ENCODE results near the gene PHPT1. TPM values are rescaled to one million over a fixed set of nuclear protein-coding genes. Genes with fewer than 3 reads are reported as not detected.

Gene PHPT1
- polyA plus RNA-seq, 1 experiment = 91.6 TPM

DNA sequence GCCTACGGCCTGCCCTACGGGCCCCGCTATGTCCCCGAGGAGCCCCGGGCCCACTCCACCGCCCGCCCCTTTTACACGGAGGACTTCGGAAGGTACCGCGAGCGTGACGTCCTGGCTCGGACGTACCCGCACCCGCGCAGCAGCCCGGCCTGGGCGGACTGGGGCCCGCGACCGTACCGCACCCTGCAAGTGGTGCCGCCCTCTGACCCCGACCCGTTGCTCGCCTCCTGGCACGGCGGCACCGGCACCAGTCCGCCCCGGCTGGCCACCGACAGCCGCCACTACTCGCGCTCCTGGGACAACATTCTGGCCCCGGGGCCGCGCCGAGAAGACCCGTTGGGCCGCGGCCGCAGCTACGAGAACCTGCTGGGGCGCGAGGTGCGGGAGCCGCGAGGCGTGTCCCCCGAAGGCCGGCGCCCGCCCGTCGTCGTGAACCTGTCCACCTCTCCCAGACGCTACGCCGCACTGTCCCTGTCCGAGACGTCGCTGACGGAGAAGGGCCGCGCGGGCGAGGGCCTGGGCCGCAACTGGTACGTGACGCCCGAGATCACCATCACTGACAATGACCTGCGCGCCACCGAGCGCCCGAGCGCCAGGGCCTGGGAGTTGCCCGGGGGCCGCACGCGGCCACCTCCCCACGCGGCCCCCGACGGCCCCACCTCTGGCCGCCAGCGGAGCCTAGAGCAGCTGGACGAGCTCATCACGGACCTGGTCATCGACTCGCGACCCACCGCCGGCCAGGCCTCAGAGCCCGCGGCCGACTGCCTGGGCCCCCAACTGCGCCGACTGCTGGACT lies 3.5 kb upstream of the PHPT1 start:
- H3K4me3 ChIP-seq (ENCODE audit: low read depth, low read length) = no peak overlapping the region
- H3K27ac ChIP-seq (ENCODE audit: low read depth, low read length) = no peak overlapping the region
- H3K27me3 ChIP-seq (ENCODE audit: control insufficient read depth, insufficient read depth, low read length) = peaks cover 21% of the 10 kb centered on the region
- no peak for DNase-seq (ENCODE audit: low read depth, low spot score)
- ChIA-PET CTCF (interaction anchor here (1.4 kb wide), 1 partner anchor 189 kb away, joined by 4 read pairs; no protein-coding TSS in a partner anchor), POLR2A (no interaction called here)
- TF ChIP-seq, protein P1, sequence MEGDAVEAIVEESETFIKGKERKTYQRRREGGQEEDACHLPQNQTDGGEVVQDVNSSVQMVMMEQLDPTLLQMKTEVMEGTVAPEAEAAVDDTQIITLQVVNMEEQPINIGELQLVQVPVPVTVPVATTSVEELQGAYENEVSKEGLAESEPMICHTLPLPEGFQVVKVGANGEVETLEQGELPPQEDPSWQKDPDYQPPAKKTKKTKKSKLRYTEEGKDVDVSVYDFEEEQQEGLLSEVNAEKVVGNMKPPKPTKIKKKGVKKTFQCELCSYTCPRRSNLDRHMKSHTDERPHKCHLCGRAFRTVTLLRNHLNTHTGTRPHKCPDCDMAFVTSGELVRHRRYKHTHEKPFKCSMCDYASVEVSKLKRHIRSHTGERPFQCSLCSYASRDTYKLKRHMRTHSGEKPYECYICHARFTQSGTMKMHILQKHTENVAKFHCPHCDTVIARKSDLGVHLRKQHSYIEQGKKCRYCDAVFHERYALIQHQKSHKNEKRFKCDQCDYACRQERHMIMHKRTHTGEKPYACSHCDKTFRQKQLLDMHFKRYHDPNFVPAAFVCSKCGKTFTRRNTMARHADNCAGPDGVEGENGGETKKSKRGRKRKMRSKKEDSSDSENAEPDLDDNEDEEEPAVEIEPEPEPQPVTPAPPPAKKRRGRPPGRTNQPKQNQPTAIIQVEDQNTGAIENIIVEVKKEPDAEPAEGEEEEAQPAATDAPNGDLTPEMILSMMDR (IDR thresholded peaks at IDR 0.05; ENCODE audit: low read depth, low read length) = no peak
- peaks cover 9% of the 10 kb centered on the region for H3K9me3 ChIP-seq (ENCODE audit: control insufficient read depth, insufficient read depth, low read length)

DNA sequence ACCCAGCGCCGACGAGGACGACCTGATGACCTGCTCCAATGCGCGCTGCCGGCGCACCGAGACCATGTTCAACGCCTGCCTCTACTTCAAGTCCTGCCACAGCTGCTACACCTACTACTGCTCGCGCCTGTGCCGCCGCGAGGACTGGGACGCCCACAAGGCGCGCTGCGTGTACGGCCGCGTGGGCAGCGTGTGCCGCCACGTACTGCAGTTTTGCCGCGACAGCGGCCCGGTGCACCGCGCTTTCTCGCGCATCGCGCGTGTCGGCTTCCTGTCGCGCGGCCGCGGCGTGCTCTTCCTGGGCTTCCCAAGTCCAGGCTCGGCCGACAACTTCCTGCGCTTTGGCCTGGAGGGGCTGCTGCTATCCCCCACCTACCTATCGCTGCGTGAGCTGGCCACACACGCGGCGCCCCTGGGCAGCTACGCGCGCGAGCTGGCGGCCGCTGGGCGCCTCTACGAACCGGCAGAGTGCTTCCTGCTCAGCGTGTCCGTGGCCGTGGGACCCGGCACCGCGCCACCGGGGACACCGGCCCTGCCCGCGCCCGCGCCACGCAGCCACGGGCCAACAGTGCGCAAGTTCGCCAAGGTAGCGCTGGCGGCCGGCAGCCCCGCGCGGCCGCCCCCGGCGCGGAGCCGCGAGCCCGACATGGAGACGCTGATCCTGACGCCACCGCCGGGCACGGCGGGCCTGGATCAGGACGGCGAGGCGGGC lies 2.7 kb upstream of the PHPT1 start:
- CTCF ChIA-PET = no interaction called here
- Histone ChIP-seq H3K27me3 (ENCODE audit: control insufficient read depth, insufficient read depth, low read length) (peaks cover 21% of the 10 kb centered on the region), H3K4me3 (ENCODE audit: low read depth, low read length) (0 out of 2 replicates have a peak overlapping the region, but pooled peaks have one; percentile 4), H3K27ac (ENCODE audit: low read depth, low read length) (no peak overlapping the region), H3K9me3 (ENCODE audit: control insufficient read depth, insufficient read depth, low read length) (peaks cover 9% of the 10 kb centered on the region)
- no peak for DNase-seq (ENCODE audit: low read depth, low spot score)
- TF ChIP-seq, protein P1 (IDR thresholded peaks at IDR 0.05; ENCODE audit: low read depth, low read length) = no peak
- POLR2A ChIA-PET = interaction anchor here (1.0 kb wide), 1 partner anchor 135 kb away, joined by 3 read pairs; no protein-coding TSS in a partner anchor

DNA sequence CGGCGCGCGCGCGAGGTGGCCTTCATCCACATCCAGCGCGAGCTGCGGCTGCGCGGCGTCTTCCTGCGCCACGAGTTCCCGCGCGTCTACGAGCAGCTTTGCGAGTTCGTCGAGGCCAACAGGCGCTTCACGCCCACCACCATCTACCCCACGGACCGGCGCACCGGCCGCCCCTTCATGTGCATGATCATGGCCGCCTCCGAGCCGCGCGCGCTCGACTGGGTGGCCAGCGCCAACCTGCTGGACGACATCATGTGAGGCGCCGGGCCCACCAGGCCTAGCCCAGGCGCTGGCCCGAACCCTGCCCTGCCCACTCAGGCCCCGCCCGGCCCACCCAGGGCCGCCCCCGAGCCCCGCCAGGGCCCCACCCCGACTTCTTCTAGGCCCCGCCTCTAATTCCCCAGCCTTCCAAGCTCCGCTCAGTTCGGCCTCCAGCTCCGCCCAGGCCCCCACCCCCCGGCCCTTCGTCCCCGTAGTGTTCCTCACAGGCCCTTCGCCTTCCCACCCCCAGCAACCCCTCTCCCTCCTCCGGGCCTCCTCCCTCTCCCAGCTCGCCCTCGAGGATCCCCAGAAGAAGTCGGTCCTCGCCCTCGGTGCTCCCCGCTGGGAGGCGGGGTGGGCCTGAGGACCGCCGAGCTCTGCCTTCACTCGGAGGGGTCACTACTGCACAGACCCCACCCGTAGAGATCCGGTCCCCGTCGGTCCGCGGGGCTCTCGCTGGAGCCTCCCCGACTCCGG lies 2.0 kb upstream of the PHPT1 start:
- no peak for DNase-seq (ENCODE audit: low read depth, low spot score)
- TF ChIP-seq, protein P1 (IDR thresholded peaks at IDR 0.05; ENCODE audit: low read depth, low read length) = no peak
- peak overlapping the region; percentile 31 for H3K27ac ChIP-seq (ENCODE audit: low read depth, low read length)
- peak overlapping the region; percentile 85 for H3K4me3 ChIP-seq (ENCODE audit: low read depth, low read length)
- POLR2A ChIA-PET = interaction anchor here (0.6 to 1.0 kb wide), 2 partner anchors 135 to 462 kb away, joined by 3 read pairs; no protein-coding TSS in a partner anchor
- H3K27me3 ChIP-seq (ENCODE audit: control insufficient read depth, insufficient read depth, low read length) = peaks cover 21% of the 10 kb centered on the region
- peaks cover 9% of the 10 kb centered on the region for H3K9me3 ChIP-seq (ENCODE audit: control insufficient read depth, insufficient read depth, low read length)
- CTCF ChIA-PET = no interaction called here

DNA sequence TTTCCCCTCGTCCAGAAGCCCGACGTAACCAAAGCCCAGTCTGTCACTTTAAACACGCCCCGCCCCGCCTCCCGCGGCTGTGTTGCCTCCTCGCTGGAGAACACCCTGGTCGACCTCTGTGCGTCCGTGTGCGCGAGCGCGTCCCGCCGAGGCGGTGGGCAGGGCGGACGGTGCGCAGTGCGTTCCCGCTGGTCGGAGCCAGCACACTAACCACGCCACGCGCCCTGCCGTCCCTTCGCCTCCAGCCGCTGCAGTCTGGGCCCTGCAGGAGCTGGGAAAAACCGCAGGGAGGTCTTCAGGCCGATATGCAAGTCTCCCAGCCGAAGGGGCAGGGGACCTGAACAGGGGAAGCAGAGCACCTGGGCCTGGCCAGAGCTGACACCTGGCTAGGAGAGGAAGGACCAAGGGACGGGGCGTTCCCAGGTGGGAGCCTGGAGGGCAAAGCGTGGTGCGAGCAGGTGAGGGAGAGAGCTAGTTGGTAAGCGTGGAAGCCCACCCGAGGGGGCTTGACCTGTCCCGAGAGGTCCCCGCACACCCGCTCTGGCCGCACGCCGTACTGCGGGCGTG lies 1.3 kb upstream of the PHPT1 start:
- POLR2A ChIA-PET = interaction anchor here (0.6 to 0.9 kb wide), 3 partner anchors 8 to 462 kb away, joined by 3 read pairs; no protein-coding TSS in a partner anchor
- TF ChIP-seq, protein P1 (IDR thresholded peaks at IDR 0.05; ENCODE audit: low read depth, low read length) = no peak

More for the DNA sequence above, 1.3 kb upstream of the PHPT1 start:
- Histone ChIP-seq H3K9me3 (ENCODE audit: control insufficient read depth, insufficient read depth, low read length) (peaks cover 9% of the 10 kb centered on the region), H3K27me3 (ENCODE audit: control insufficient read depth, insufficient read depth, low read length) (peaks cover 21% of the 10 kb centered on the region), H3K27ac (ENCODE audit: low read depth, low read length) (no peak overlapping the region), H3K4me3 (ENCODE audit: low read depth, low read length) (peak overlapping the region; percentile 85)
- DNase-seq (ENCODE audit: low read depth, low spot score) = peak; percentile 49
- CTCF ChIA-PET = no interaction called here
